Fibroblast of skin of right quadriceps (primary cell): Measurements from ENCODE around the gene KPNA4.

Source experiments
- DNase-seq: peaks from one replicate; pipeline ENCODE4 v3.0.0-alpha.2; 2013

Gene KPNA4

GRCh38 chr3:160449636-160450598, 115.5 kb downstream of the KPNA4 start, which contains the start of gene TRIM59:
TRIM59 (minus strand) TSS chr3:160449786; CDS start chr3:160439183, 10,603 bp downstream.
- DNase-seq, result peak; percentile 98

DNA sequence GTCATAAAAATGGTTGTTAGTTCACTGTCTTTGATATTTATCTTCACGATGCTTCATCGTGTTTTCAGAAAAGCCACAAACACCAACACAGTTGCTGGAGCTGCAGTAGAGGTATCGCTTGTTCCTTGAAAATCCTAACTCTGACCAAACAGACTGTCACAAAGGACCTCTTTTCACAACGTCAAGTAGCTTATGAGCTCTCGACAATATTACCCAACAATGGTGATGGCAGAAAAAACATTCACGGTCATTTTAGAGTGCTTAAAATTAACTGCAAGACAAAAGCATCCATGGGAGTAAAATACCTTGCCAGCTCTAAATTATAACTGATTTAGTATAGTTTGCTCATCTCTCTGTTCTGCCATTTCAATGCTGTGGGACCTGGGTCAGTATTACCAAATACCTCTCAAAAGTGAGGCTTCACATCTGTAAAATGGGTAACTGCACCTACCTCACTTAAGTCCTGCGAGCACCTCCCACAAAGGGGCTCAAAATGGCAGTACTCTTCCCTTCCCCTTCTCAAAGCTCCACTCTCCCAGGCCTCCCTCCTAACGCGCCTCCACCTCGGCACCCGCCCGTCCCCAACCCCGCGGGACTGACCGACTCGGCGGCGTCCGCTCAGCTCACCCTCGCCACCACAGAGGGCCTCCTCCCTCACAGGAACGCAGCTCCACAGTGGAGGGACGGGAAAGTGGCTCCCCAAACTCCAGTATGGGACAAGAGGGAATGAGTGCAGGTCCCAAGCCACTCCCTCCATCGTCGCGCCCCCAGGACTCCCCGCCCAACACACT, 116.3 kb downstream of the KPNA4 start:
- DNase-seq, result peak; percentile 28

DNA sequence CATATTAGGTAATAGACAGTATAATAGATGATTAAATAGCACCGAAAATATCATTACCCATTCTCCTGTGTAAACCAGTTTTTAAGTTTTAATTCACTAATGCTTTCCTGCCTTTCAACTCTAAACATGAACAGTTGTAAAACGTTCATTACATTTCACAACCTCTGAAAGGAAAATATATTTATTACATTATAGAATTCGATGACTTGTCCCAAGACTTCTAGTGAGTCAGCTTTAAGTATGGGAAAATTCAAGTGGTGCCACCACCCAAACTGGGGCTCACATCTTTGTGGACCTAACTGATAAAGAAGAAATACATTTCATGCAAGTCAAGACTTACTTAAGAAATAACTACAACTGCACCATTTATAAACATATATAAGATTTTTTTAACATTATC, 117.8 kb downstream of the KPNA4 start:
- DNase-seq, result peak; percentile 56

- no peak for DNase-seq
Observed at GRCh38 chr3:160446522-160447056, 118.8 kb downstream of the KPNA4 start.

GRCh38 chr3:160445854-160446253, 119.5 kb downstream of the KPNA4 start:
- no peak for DNase-seq
